HG03097 (cell line): ENCODE data around the gene COPZ1.
"Not testable (repeated sequence)": the region's sequence is repeated elsewhere in the genome, so short reads cannot be mapped to it uniquely, and the experiment has no call there.

Source experiments
- ATAC-seq: cut with Tn5 transposase; IDR thresholded peaks from one replicate; pipeline ENCODE4 v1.9.1; 2021; ENCODE audit not compliant: unreplicated experiment, low FRiP score

COPZ1 gene, protein sequence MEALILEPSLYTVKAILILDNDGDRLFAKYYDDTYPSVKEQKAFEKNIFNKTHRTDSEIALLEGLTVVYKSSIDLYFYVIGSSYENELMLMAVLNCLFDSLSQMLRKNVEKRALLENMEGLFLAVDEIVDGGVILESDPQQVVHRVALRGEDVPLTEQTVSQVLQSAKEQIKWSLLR

DNA sequence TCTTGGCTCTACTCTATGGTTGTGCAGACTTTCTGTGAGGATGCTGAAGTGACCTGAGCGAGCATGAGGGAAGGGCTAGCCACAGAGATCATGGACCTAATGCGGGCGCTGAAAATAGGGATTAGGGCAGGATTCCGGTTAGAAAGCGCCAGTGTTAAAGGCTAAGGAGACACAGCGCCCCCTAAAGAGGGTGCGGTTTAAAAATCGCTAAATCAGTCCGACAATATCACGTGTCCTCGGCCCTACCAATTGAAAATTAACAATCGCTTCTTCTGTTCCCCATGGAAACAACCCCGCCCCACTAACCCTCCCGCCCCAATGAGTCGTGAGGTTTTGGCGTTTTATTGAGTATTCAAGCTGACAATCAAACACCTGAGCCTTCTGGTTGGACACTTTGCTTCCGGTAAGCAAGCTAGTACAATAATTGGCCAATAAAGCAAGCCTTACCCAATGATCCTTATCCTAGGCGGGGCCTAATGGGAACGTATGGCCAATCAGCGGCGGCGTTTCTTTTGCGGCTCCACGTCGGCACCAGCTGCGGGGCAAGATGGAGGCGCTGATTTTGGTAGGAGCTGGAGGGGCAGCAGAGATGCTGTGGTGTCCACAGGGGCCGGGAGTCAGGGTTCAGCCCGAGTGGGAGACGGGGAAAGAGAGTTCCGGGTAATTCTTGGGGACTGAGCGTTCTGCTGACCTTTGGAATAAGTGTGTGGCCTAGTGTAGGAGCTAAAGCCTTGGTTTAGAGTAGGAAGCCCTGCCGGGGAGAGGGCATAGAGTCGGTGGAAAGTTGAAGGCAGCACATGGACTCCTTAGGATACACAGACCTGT, at the start of gene COPZ1:
TSS of gene COPZ1 (plus strand) at position 515 of the 825 bp plus-strand sequence. CDS start at position 548, 33 bp downstream.
- peak; percentile 98 for ATAC-seq

DNA sequence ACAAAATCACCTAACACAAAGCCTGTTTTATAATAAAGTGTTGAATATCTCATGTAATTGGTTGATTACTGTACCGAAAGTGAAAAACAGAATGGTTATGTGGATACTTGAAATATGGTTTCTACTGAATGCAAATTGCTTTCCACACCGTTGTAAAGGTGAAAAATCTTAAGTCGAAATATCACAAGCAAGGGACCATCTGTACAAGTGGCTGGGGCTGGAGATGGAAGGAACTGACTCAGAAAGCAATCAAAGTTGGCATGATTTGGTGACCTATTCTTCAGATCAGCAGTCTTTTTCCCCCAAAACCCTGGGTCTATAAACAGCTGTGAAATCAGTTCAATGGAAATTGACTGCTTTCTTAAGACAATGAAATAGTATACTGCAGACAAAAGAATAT, 48.6 kb upstream of the COPZ1 start:
- ATAC-seq, result no peak

GRCh38 chr12:54277823-54278276, 47.1 kb upstream of the COPZ1 start:
- no peak for ATAC-seq

- no peak for ATAC-seq
Observed at GRCh38 chr12:54279227-54279631, 45.7 kb upstream of the COPZ1 start.

DNA sequence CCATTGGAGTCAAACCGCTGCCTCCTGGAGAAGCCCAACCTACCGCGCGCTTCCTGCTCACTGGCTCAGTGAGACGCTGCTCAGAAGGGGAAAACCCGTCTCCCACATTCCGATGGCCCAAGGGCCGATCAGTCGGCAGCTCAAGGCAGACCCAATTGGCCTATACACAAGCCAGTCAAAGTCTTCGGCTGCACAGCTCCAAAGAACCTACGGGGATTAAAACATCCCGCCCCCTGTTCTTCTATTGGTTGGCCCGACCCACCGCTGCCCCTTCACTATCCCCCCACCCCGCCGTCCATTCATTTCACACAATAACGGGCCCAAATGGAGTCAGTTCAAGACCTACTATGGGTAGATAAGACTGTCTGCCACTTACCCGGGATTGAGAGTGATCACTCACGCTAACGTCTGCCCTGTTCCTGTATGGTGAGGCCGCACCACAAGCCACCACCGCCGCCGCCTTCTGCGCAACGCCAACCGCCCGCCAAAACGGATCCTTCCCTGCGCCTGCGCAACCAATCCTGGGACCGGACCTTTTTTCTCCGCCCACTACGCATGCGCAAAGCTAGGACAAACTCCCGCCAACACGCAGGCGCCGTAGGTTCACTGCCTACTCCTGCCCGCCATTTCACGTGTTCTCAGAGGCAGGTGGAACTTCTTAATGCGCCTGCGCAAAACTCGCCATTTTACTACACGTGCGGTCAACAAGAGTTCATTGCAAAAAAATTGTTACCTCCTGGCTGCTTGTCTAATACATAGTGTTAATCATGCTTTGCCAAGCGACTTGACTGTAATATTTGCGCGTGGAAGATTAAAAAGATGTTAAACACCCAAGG, 45.1 kb upstream of the COPZ1 start, which contains the start of gene CBX5:
TSS of gene CBX5 (minus strand) at position 491 of the 836 bp plus-strand sequence. CDS start 22,472 bp downstream, outside the sequence.
- ATAC-seq, result peak; percentile 69

DNA sequence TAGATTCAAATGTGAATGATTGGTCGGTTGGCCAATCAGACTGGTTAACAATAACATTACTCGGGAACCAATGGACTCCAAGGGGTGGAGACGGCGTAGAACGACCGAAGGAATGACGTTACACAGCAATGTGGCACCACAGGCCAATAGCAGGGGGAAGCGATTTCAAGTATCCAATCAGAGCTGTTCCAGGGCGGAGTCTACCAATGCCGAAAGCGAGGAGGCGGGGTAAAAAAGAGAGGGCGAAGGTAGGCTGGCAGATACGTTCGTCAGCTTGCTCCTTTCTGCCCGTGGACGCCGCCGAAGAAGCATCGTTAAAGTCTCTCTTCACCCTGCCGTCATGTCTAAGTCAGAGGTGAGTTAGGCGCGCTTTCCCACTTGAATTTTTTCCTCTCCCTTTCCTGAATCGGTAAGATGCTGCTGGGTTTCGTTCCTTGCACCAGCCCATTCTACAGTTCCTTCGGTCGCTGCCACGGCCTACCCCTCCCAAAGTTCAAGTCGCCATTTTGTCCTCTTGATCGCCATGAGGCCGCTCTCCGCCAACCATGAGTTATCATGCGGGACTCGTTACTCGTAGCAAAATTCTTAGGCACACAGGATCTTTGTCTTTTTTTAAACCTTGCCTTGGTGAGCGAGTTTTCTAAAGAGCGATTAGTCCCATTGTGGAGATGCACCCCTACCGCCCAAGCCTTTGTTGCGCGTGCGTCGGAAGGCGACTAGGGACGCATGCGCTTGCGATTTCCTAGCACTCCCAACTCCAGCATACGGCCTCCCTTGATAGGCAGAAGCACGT, 44.3 kb upstream of the COPZ1 start, which contains the start of gene HNRNPA1:
TSS of gene HNRNPA1 (plus strand) at position 259 of the 793 bp plus-strand sequence. CDS start at position 341, 82 bp downstream.
- ATAC-seq, result peak; percentile 88

DNA sequence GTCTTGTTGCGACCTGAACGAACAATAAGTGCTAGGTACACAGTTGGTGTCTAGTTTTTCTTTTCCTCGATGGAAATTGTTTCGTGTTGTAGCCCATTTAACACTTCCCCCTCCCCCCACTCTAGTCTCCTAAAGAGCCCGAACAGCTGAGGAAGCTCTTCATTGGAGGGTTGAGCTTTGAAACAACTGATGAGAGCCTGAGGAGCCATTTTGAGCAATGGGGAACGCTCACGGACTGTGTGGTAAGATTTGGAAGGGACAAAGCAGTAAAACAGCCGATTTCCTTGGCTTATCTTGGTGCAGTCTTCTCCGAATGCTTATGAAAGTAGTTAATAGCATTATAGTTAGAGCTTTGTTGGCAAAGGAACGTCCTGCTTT, 43.7 kb upstream of the COPZ1 start:
- ATAC-seq, result not testable (repeated sequence)

DNA sequence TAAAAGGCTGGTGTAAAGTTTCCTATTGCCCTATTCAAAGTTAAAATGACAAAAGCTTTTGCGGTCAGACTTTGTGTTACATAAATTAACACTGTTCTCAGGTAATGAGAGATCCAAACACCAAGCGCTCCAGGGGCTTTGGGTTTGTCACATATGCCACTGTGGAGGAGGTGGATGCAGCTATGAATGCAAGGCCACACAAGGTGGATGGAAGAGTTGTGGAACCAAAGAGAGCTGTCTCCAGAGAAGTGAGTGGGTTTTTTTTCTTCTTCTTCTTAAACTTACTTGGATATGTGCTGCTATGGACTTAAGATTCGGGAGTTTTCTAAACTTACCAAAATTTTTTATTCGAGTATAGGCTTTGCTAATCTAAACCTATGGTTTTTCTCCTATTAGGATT, 43.2 kb upstream of the COPZ1 start:
- not testable (repeated sequence) for ATAC-seq

GRCh38 chr12:54282949-54283593, 41.9 kb upstream of the COPZ1 start:
- ATAC-seq, result no peak

DNA sequence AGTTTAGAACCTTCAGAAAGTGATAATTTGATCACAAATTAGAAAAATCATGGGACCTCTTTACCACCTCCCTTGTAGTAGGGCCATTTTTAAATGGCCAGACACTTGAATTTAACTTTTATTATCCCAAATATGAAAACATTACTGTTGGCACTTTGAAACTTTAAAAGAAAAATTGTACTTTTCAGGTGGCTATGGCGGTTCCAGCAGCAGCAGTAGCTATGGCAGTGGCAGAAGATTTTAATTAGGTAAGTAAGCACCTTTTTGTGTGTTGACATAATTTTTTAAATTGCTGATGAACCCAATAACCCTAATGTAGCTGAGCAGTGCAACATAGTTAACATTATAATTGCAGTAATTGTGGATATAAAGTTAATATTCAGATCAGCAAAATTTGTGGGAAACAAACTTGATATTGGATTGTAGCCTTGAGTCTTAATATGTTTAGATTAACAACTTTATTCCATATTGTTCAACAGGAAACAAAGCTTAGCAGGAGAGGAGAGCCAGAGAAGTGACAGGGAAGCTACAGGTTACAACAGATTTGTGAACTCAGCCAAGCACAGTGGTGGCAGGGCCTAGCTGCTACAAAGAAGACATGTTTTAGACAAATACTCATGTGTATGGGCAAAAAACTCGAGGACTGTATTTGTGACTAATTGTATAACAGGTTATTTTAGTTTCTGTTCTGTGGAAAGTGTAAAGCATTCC, 40.7 kb upstream of the COPZ1 start:
- not testable (repeated sequence) for ATAC-seq

DNA sequence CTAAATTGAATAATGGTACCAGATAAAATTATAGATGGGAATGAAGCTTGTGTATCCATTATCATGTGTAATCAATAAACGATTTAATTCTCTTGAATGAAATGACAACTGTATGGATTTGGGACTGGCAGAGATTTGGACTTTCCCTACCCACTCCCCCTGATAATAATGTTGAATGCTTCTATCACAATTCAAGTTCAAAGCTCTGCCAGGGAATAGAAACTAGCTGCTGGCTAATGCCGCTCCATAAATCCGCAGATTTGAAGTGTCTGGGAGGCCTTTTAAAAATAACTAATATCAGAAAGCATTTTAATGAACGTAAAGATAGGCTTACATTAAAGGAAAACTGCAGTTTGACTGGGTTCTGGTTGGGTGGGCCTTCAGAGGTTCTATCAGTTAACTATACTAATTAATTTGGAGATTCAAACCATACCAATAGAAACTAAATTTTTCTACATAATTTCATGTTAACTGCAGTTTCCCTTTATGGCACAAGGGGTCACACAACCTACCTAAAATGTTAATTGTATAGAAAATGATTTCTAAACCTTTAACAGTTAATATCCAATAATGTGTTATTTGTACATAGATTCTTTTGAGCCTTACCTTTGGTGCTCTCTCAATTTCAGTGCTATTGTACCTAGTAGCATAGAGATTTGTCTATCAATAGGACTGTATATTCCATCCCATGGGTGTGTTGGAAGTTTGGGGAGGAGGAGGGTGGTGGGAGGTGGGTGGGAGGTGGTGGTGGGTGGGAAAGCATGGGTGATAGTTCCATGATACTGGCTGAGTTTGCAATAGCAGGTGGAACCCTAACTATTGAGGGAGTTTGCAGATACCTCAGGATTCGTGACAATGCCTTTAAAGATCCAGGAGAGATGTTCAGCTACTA, 39.5 kb upstream of the COPZ1 start:
- no peak for ATAC-seq

GRCh38 chr12:54286042-54287030, 38.6 kb upstream of the COPZ1 start:
- no peak for ATAC-seq

GRCh38 chr12:54287261-54288157, 37.4 kb upstream of the COPZ1 start:
- no peak for ATAC-seq

DNA sequence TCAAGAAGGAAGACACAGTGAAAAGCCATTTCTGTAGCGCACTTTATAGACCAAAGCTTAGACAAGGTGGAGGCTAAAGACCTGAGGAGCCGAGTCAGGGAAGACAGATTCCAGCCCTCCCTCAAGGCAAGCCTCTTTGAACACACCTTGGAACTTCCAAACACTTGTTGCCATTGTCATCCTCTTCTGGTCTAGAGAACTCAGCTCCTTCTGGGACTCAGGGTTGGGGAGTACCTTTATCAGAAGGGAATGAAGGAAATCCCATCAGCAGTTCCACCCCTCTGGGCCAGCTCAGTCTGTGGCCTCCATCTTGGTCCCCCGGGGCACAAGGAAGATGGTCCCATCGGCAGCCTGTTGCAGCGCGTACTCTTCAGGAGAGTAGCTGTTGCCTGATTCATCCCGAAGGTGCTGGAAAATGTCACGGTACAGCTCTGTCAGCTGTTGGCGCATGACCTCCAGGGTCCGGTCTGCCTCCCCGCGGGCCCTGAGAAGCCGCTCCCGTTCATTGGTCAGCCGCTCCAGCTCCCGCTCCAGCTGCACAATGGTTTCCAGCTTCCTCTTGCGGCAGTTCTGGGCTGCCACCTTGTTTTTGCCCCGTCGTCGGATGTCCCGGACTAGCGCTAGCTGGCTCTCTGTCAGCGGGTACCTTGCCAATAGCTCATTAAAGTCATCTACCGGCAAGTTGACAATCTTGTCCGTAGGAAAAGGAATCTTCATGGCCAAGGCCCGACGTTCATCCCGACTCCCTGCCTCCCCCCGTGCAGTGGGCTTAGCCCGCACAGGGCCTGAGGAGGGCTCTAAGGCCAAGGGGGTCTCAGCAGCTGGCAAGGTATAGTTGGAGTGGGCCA, 32.6 kb upstream of the COPZ1 start:
- no peak for ATAC-seq

DNA sequence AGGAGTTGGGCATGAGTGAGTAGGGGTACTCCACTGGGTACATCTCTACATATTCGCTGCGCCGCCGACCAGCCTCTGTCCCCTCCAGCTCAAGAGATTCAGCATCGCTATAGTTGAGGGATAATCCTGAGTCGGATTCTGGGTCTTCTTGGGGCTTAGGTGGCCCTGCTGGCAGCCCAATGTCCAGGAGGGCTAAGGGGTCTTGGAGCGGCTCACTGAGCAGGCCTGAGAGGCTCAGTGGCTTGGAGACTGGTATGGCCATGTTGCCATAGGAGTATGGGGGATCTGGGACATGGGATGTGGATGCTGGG, 32.0 kb upstream of the COPZ1 start:
- no peak for ATAC-seq
